Liver (tissue), 9 donors: ENCODE measurements around the gene EEF2K. TPM values are rescaled to one million over a fixed set of nuclear protein-coding genes. Genes with fewer than 3 reads are reported as not detected.

ENCODE experiments used
- DNase-seq: peaks from one replicate; pipeline ENCODE4 v3.0.0-alpha.2; 2017; ENCODE audit warnings: low spot score
- H3K27ac ChIP-seq, 2 donors: one replicate each; pipeline ENCODE4 v1.7.0; 2013; ENCODE audit warnings: inconsistent platforms in 2 of 2, low read length in 2 of 2, control low read depth in 1 of 2, low read depth in 1 of 2, mild to moderate bottlenecking in 1 of 2
- H3K27me3 ChIP-seq, 4 donors: one replicate each; pipeline versions ENCODE4 v1.6.1 to v1.7.0; 2013; ENCODE audit warnings: low read length in 3 of 4, inconsistent platforms in 1 of 4, mild to moderate bottlenecking in 1 of 4, moderate library complexity in 1 of 4; ENCODE audit not compliant: control insufficient read depth in 4 of 4, insufficient read depth in 4 of 4
- H3K36me3 ChIP-seq, 4 donors: one replicate each; pipeline versions ENCODE4 v1.6.1 to v1.7.0; 2013; ENCODE audit warnings: low read length in 3 of 4, mild to moderate bottlenecking in 3 of 4, low read depth in 1 of 4, moderate library complexity in 1 of 4; ENCODE audit not compliant: control insufficient read depth in 4 of 4, insufficient read depth in 3 of 4
- H3K4me1 ChIP-seq, 4 donors: one replicate each; pipeline versions ENCODE4 v1.6.1 to v1.7.0; 2013; ENCODE audit warnings: low read length in 3 of 4, mild to moderate bottlenecking in 3 of 4, moderate library complexity in 1 of 4; ENCODE audit not compliant: control insufficient read depth in 4 of 4, insufficient read depth in 4 of 4
- H3K4me3 ChIP-seq, 3 donors: one replicate each; pipeline versions ENCODE4 v1.6.1 to v1.7.0; 2013; ENCODE audit warnings: low read length in 3 of 3, control low read depth in 1 of 3, low read depth in 1 of 3, mild to moderate bottlenecking in 1 of 3
- H3K9ac ChIP-seq, 2 donors: one replicate each; pipeline ENCODE4 v1.7.0; 2013; ENCODE audit warnings: low read length in 2 of 2, mild to moderate bottlenecking in 2 of 2, moderate library complexity in 2 of 2, control low read depth in 1 of 2, low read depth in 1 of 2
- H3K9me3 ChIP-seq, 4 donors: one replicate each; pipeline versions ENCODE4 v1.6.1 to v1.7.0; 2013; ENCODE audit warnings: low read length in 3 of 4; ENCODE audit not compliant: control insufficient read depth in 4 of 4
- FOXA1 ChIP-seq: IDR thresholded peaks from 2 replicates; pipeline ENCODE4 v1.6.1; 2016; ENCODE audit warnings: antibody characterized with exemption
- HNF4A ChIP-seq, 2 donors: conservative IDR thresholded peaks; 2 replicates each; pipeline ENCODE4 v1.6.1; 2016; ENCODE audit warnings: antibody characterized with exemption in 2 of 2, mild to moderate bottlenecking in 2 of 2
- NR2F2 ChIP-seq: IDR thresholded peaks from 2 replicates; pipeline ENCODE4 v1.6.1; 2016; ENCODE audit warnings: antibody characterized with exemption
- WGBS: extraction: QIAGEN DNeasy Blood & Tissue Kit; methylation state at CpG from one replicate; pipeline ENCODE4 v1.1.7; 2013; 5-methylcytosine and 5-hydroxymethylcytosine counted together
- polyA plus RNA-seq, 2 donors: library from polyadenylated mRNA; stranded (reverse) in 1 of 2; unstranded in 1 of 2; fragments of 200-250 nt in 1 of 2; fragments of >200 nt in 1 of 2; fragmentation: Nextera tagmentation in 1 of 2; extraction: Ambion mirVana in 1 of 2; gene quantifications; one replicate each; pipeline versions ENCODE4 v1.2.1 to v1.2.3, GENCODE V29; 2013 to 2015
- total RNA-seq, 2 donors: library from RNA; depleted of rRNA; stranded (reverse); fragments of >200 nt; gene quantifications; one replicate each; pipeline ENCODE4 v1.2.3, GENCODE V29; 2014
- TF ChIP-seq, protein P1 (sequence below): IDR thresholded peaks from 2 replicates; pipeline ENCODE4 v1.6.1; 2016; ENCODE audit warnings: antibody characterized with exemption, mild to moderate bottlenecking
- TF ChIP-seq, protein P2 (sequence below): fragments of 150-350 bp; IDR thresholded peaks from 2 replicates; pipeline ENCODE4 v1.5.1; 2017; ENCODE audit warnings: improper control_type of control experiment, low read depth, low read length; ENCODE audit not compliant: missing input control
- TF ChIP-seq, protein P3 (sequence below): IDR thresholded peaks from 2 replicates; pipeline ENCODE4 v1.6.1; 2016; ENCODE audit warnings: antibody characterized with exemption
- donor health status: healthy.
- donor health status: healthy.
- donor health status: healthy.
- donor health status: healthy.
- donor health status: healthy.

Gene EEF2K
- total and polyA plus RNA-seq, 4 donors: 3.2 to 14.3 (median 8.0) TPM

DNA sequence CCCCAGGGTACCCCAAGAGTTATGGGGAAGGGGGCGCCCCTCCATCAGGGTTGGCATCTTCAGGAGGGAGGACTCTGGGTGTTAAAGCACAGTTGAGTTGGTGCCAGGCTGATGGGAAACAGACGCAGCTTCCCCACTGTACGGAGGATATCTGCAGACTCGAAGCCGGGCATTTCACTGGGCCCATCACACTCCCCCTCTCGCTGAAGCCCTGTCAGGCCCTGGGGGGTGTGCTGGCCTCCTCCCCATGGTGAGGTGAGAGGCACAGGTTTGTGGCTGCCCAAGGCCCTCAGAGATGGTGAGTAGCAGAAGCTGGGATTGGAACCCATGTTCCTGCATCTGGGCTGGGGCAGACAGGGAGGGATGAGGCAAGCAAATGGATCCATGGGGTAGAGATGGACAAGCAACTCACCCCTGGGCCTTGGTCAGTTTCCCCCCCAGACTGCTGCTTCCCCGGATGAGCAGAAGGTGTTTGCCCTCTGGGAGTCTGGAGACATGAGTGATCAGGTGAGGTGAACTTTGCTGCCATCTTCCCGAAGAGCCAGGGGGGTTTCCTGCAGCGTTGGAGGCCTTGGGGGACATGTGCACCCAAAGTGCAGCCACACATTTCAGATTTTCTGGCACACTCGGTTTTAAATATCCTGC lies 122.1 kb downstream of the EEF2K start (continued):
- TF ChIP-seq, protein P1, sequence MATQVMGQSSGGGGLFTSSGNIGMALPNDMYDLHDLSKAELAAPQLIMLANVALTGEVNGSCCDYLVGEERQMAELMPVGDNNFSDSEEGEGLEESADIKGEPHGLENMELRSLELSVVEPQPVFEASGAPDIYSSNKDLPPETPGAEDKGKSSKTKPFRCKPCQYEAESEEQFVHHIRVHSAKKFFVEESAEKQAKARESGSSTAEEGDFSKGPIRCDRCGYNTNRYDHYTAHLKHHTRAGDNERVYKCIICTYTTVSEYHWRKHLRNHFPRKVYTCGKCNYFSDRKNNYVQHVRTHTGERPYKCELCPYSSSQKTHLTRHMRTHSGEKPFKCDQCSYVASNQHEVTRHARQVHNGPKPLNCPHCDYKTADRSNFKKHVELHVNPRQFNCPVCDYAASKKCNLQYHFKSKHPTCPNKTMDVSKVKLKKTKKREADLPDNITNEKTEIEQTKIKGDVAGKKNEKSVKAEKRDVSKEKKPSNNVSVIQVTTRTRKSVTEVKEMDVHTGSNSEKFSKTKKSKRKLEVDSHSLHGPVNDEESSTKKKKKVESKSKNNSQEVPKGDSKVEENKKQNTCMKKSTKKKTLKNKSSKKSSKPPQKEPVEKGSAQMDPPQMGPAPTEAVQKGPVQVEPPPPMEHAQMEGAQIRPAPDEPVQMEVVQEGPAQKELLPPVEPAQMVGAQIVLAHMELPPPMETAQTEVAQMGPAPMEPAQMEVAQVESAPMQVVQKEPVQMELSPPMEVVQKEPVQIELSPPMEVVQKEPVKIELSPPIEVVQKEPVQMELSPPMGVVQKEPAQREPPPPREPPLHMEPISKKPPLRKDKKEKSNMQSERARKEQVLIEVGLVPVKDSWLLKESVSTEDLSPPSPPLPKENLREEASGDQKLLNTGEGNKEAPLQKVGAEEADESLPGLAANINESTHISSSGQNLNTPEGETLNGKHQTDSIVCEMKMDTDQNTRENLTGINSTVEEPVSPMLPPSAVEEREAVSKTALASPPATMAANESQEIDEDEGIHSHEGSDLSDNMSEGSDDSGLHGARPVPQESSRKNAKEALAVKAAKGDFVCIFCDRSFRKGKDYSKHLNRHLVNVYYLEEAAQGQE: no peak
- TF ChIP-seq HNF4A (conservative IDR thresholded peaks at IDR 0.05): no peak
- TF ChIP-seq NR2F2: no peak
- TF ChIP-seq, protein P2, sequence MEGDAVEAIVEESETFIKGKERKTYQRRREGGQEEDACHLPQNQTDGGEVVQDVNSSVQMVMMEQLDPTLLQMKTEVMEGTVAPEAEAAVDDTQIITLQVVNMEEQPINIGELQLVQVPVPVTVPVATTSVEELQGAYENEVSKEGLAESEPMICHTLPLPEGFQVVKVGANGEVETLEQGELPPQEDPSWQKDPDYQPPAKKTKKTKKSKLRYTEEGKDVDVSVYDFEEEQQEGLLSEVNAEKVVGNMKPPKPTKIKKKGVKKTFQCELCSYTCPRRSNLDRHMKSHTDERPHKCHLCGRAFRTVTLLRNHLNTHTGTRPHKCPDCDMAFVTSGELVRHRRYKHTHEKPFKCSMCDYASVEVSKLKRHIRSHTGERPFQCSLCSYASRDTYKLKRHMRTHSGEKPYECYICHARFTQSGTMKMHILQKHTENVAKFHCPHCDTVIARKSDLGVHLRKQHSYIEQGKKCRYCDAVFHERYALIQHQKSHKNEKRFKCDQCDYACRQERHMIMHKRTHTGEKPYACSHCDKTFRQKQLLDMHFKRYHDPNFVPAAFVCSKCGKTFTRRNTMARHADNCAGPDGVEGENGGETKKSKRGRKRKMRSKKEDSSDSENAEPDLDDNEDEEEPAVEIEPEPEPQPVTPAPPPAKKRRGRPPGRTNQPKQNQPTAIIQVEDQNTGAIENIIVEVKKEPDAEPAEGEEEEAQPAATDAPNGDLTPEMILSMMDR: no peak

DNA sequence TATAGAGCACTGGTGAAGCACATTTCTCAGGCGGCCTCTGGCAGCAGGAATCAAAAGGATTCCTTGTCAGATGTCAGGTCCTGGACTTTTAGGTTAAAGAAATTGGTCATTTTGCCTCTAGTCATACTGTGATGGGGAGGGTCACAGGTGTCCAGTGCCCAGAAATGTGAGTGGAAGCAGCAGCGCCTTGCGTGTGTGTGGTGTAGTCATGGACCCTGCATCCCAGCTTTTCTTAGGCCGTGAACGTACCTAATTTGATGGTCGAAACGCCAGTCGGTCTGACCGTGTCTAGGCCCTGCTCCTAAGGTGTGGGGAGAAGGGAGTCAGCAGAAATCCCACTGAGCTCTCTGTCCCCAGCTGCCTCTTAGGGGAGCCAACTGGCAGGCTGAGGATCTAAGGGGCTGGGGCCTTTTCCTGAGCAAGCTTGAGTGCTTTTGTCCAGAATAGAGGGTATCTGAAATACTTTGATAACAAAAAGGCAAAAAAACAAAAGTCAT lies 123.2 kb downstream of the EEF2K start:
- DNase-seq: no peak
- H3K4me3 ChIP-seq: no peak overlapping the region
- H3K9ac ChIP-seq: no peak overlapping the region
- no peaks in the 10 kb centered on the region for H3K27me3 ChIP-seq
- TF ChIP-seq, protein P1: no peak
- TF ChIP-seq HNF4A (conservative IDR thresholded peaks at IDR 0.05) (no peak), NR2F2 (no peak), FOXA1 (no peak)
- TF ChIP-seq, protein P3, sequence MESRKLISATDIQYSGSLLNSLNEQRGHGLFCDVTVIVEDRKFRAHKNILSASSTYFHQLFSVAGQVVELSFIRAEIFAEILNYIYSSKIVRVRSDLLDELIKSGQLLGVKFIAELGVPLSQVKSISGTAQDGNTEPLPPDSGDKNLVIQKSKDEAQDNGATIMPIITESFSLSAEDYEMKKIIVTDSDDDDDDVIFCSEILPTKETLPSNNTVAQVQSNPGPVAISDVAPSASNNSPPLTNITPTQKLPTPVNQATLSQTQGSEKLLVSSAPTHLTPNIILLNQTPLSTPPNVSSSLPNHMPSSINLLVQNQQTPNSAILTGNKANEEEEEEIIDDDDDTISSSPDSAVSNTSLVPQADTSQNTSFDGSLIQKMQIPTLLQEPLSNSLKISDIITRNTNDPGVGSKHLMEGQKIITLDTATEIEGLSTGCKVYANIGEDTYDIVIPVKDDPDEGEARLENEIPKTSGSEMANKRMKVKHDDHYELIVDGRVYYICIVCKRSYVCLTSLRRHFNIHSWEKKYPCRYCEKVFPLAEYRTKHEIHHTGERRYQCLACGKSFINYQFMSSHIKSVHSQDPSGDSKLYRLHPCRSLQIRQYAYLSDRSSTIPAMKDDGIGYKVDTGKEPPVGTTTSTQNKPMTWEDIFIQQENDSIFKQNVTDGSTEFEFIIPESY: no peak
- H3K36me3 ChIP-seq: peaks cover 16 to 64% (median 38%) of the 10 kb centered on the region in 4 donors
- H3K9me3 ChIP-seq: no peaks in the 10 kb centered on the region
- H3K27ac ChIP-seq: no peak overlapping the region
- H3K4me1 ChIP-seq: no peaks in the 10 kb centered on the region
- WGBS: 97% methylated on average over 9 of the region's 9 CpGs
